Keratinocyte (primary cell): ENCODE results near the gene GIN1. TPM values are rescaled to one million over a fixed set of nuclear protein-coding genes. Genes with fewer than 3 reads are reported as not detected.

ENCODE experiments used
- DNase-seq: peaks from one replicate; pipeline ENCODE4 v3.0.0-alpha.2; 2011; ENCODE audit warnings: low read depth, missing footprints, low spot score
- FAIRE-seq: peaks from 2 replicates; lab custom pipeline; 2011; peaks lifted over from hg19 to GRCh38; lab: Jason Lieb, UNC
- H2AFZ ChIP-seq: 2 replicates; pipeline ENCODE4 v1.6.0; 2012; ENCODE audit warnings: low read length, control low read depth, inconsistent platforms; ENCODE audit not compliant: control insufficient read depth
- H3K27ac ChIP-seq: 2 replicates; pipeline ENCODE4 v1.5.1; 2011; ENCODE audit warnings: low read length; ENCODE audit not compliant: control insufficient read depth, insufficient read depth
- H3K27me3 ChIP-seq: 3 replicates; pipeline ENCODE4 v1.6.0; 2011; ENCODE audit warnings: low read length; ENCODE audit not compliant: control insufficient read depth, insufficient read depth; ENCODE audit errors: extremely low read depth
- H3K36me3 ChIP-seq, 2 experiments: 2 replicates in 1 of 2; 3 replicates in 1 of 2; pipeline ENCODE4 v1.5.1; 2011; ENCODE audit warnings: low read length in 2 of 2, mild to moderate bottlenecking in 1 of 2; ENCODE audit not compliant: control insufficient read depth in 2 of 2, insufficient read depth in 2 of 2; ENCODE audit errors: extremely low read depth in 1 of 2
- H3K4me1 ChIP-seq: 3 replicates; pipeline ENCODE4 v1.5.1; 2011; ENCODE audit warnings: low read length; ENCODE audit not compliant: control insufficient read depth, insufficient read depth; ENCODE audit errors: extremely low read depth
- H3K4me2 ChIP-seq: 3 replicates; pipeline ENCODE4 v1.6.0; 2011; ENCODE audit warnings: low read depth, low read length; ENCODE audit not compliant: control insufficient read depth, insufficient read depth; ENCODE audit errors: extremely low read depth
- H3K4me3 ChIP-seq, 3 experiments: fragments of 200-600 bp in 1 of 3; sonication (generic) in 1 of 3; 2 replicates in 2 of 3; 3 replicates in 1 of 3; pipeline ENCODE4 v1.5.1; 2011 to 2016; ENCODE audit warnings: low read length in 3 of 3, mild to moderate bottlenecking in 3 of 3, control low read depth in 2 of 3, inconsistent platforms in 1 of 3, low read depth in 1 of 3, mixed read lengths in 1 of 3, mixed run types in 1 of 3, moderate library complexity in 1 of 3; ENCODE audit not compliant: control insufficient read depth in 2 of 3, insufficient read depth in 2 of 3; ENCODE audit errors: extremely low read depth in 1 of 3
- H3K79me2 ChIP-seq: 2 replicates; pipeline ENCODE4 v1.6.0; 2012; ENCODE audit warnings: low read length; ENCODE audit not compliant: control insufficient read depth, insufficient read depth
- H3K9ac ChIP-seq: 3 replicates; pipeline ENCODE4 v1.6.0; 2011; ENCODE audit warnings: low read length; ENCODE audit not compliant: control insufficient read depth, insufficient read depth; ENCODE audit errors: extremely low read depth
- H3K9me1 ChIP-seq: 3 replicates; pipeline ENCODE4 v1.6.0; 2011; ENCODE audit warnings: low read length; ENCODE audit not compliant: control insufficient read depth, insufficient read depth; ENCODE audit errors: extremely low read depth
- H3K9me3 ChIP-seq: 2 replicates; pipeline ENCODE4 v1.5.1; 2012; ENCODE audit warnings: low read depth, low read length; ENCODE audit not compliant: control insufficient read depth
- H4K20me1 ChIP-seq: 3 replicates; pipeline ENCODE4 v1.6.0; 2011; ENCODE audit warnings: low read length; ENCODE audit not compliant: control insufficient read depth, insufficient read depth; ENCODE audit errors: extremely low read depth
- CTCF ChIP-seq, 3 experiments: IDR thresholded peaks in 1 of 3; conservative IDR thresholded peaks in 1 of 3; optimal IDR thresholded peaks in 1 of 3; 2 replicates in 2 of 3; 3 replicates in 1 of 3; pipeline versions ENCODE3 to v1.5.1; 2011; ENCODE audit warnings: low read length in 3 of 3, mild to moderate bottlenecking in 3 of 3, moderate library complexity in 2 of 3, control low read depth in 1 of 3, inconsistent platforms in 1 of 3; ENCODE audit not compliant: insufficient read depth in 2 of 3; ENCODE audit errors: extremely low read depth in 1 of 3
- EZH2 ChIP-seq: IDR thresholded peaks from one replicate; pipeline ENCODE4 v1.6.1; 2012; ENCODE audit warnings: inconsistent platforms, mild to moderate bottlenecking, low read length, moderate library complexity
- dilution Hi-C: fragments of 300-500 bp; cut with MboI; formaldehyde crosslinking; loops from one replicate; pipeline ENCODE4 v1.7.0; 2020; ENCODE audit warnings: low sequenced_read_pairs; ENCODE audit not compliant: extremely low pct_ligation_motif_present
- polyA plus RNA-seq, 5 experiments: library from polyadenylated mRNA; depleted of rRNA in 3 of 5; stranded (reverse) in 3 of 5; stranded (forward) in 1 of 5; unstranded in 1 of 5; fragments of >200 nt; gene quantifications; 1 replicate in 1 of 5; 2 replicates in 3 of 5; 3 replicates in 1 of 5; pipeline versions ENCODE4 v1.2.1 to v1.2.3, GENCODE V29; 2011 to 2012; ENCODE audit warnings: missing spikeins in 2 of 5, low read depth in 1 of 5, low replicate concordance in 1 of 5

Gene GIN1
- polyA plus RNA-seq, 1 donor (not counting 4 experiments of a cell fraction or from before 2014, with no cell fraction given): 8.9 TPM

DNA sequence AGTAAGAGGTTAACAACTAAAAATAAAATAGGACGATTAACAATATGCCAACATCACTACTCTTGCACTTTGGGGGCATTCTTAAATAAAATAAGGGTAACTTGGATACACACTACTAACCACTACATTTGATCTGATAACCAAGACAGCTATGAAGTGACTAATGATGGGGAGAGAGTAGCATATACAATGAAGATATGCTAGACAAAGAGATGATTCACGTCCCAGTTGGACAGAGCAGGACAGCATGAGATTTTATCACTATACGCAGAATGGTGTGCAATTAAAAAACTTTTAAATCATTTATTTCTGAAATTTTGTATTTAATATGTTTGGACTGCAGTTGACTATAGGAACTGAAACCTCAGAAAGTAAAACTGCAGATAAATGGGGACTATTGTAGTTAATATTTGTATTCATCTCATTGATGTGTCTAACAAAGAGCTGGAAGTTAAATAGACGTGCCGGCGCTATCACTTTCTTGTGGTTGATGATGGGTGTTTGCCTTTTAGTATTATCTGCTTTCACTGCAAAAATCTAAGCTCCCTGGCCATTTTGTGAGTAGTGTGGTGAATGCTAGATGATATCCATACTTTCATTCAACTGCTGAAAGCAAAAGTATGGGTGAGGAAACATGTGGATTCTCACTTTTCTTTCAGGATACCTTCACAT lies 18.7 kb downstream of the GIN1 start:
- no peak for FAIRE-seq
- Histone ChIP-seq H3K79me2 (no peaks in the 10 kb centered on the region), H3K9me1 (no peaks in the 10 kb centered on the region), H3K36me3 (peaks cover 0 to 3% of the 10 kb centered on the region in 2 experiments), H3K27me3 (no peaks in the 10 kb centered on the region), H3K9ac (no peak overlapping the region), H3K9me3 (no peaks in the 10 kb centered on the region), H2AFZ (no peak overlapping the region), H3K4me2 (no peak overlapping the region), H3K27ac (no peak overlapping the region), H4K20me1 (no peaks in the 10 kb centered on the region), H3K4me1 (no peaks in the 10 kb centered on the region), H3K4me3 (no peak overlapping the region)
- DNase-seq: no peak
- dilution Hi-C loops: no loop called here
- TF ChIP-seq EZH2 (no peak), CTCF (optimal IDR thresholded peaks at IDR 0.05 in 1 of 3, IDR thresholded peaks at IDR 0.05 in 1 of 3, conservative IDR thresholded peaks at IDR 0.05 in 1 of 3; ENCODE audit: extremely low read depth in 1 of 3, insufficient read depth in 2 of 3, low read length in 3 of 3) (no peak)

DNA sequence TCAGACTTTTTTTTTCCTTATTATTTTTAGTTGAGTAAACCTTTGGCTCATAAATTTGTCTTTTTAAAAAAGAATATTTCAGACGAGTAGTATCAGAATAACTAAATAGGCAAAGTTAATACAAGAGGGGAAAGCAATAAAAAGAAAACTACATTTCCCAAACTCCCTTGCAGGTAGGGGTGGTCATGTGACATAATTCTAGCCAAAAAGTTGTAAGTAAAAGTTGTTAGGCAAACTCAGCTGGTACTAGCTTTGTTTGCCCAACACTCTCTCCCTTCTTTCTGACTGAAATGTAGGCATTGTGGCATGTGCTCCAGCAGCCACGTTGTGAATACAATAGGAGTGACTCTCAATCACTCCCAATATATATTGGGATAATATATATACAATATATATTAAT lies 20.9 kb downstream of the GIN1 start:
- Histone ChIP-seq H3K4me2 (no peak overlapping the region), H3K9ac (no peak overlapping the region), H3K4me1 (no peaks in the 10 kb centered on the region), H3K27ac (no peak overlapping the region), H3K36me3 (peaks cover 0 to 3% of the 10 kb centered on the region in 2 experiments), H3K27me3 (no peaks in the 10 kb centered on the region), H3K4me3 (no peak overlapping the region), H3K9me3 (no peaks in the 10 kb centered on the region), H4K20me1 (no peaks in the 10 kb centered on the region), H3K79me2 (no peaks in the 10 kb centered on the region), H2AFZ (no peak overlapping the region), H3K9me1 (no peaks in the 10 kb centered on the region)
- TF ChIP-seq EZH2 (no peak), CTCF (optimal IDR thresholded peaks at IDR 0.05 in 1 of 3, IDR thresholded peaks at IDR 0.05 in 1 of 3, conservative IDR thresholded peaks at IDR 0.05 in 1 of 3; ENCODE audit: extremely low read depth in 1 of 3, insufficient read depth in 2 of 3, low read length in 3 of 3) (no peak)
- no peak for DNase-seq
- FAIRE-seq: no peak
- dilution Hi-C loops: no loop called here
